ENCODE data around the gene EPHA10. TPM values are rescaled to one million over a fixed set of nuclear protein-coding genes. Genes with fewer than 3 reads are reported as not detected.

The EPHA10 gene
- total RNA-seq, 4 donors from 2014 or later: not detected

DNA sequence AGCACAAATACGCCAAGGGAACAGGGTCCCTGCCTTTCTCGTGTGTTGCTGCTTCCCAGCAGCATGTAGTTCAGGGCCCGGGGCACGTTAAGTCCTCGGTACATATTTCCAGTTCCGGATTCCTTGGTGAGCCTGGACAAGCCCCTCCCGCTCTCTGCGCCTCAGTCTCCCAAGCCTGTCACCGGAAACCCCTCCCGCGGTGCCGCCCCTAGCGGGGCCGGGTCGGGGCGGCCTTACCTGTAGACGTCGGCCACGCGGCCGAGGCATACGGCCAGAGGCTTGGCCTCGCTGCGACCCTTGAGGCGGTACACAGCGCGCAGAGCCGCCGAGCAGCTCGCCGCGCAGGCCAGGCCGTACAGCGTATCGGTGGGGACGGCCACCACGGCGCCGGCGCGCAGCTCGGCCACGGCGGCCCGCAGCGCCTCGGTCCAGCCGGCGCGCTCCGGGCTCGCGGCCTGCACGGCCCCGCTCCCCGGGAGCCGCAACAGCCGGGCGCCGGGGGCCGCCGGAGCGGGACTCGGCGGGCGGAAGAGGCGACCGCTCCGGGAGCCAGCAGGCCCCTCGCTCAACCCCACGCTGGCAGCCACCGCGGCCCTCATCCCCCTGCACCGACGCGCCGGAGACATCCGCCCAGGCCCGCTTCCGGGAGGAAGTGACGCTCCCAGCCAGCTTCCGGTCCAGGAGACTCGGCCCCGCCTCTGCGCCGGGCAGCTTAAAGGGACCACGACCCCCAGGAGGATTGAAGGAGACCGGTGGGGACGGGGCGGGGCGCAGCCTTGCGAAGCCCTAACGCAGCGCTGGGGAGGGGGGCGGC is 42.8 kb upstream of the EPHA10 start, which contains the start of the genes C1orf122 and YRDC:
TSS of gene C1orf122 (plus strand) at position 236 of the 814 bp plus-strand sequence. CDS start 615 bp downstream, outside the sequence.
TSS of gene YRDC (minus strand) at position 654 of the 814 bp plus-strand sequence. CDS start at position 626, 28 bp downstream.
- TF ChIP-seq CTCF (IDR thresholded peaks at IDR 0.05; ENCODE audit: low read depth): no peak

DNA sequence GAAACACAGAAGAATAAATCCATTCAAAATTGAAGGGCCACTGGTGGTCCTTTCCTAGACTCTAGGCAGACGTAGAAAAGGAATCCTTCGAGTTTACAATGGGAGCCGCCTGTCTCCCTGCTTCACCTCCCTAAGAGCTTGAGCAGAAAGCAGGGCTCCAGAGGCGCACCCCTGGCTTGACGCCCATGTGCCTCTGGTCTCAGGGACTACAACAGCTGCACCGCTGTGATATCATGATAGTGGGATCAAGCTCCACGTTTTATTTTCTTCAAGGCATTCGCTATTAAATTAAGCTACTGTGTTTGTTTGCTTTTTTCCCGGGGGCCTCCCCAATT is 42.3 kb upstream of the EPHA10 start:
- TF ChIP-seq CTCF (IDR thresholded peaks at IDR 0.05; ENCODE audit: low read depth): no peak

DNA sequence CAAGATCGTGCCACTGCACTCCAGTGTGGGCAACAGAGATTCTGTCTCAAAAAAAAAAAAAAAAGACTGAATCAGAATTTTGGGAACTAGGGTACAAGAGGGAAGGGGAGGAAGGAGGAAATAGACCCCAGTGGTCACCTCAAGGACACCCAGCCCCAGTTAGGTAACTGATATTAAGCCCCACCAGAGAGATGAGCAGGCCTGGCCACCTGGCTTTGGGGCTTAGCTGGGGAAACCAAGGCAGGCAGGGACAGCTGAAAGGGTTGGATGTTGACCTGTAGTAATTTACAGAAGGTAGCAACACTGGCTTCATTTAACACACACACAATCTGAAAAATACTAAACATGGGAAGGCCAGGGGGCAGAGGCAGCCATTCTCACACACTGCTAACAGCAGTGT is 37.5 kb upstream of the EPHA10 start:
- no peak for TF ChIP-seq CTCF (IDR thresholded peaks at IDR 0.05; ENCODE audit: low read depth)

- no peak for TF ChIP-seq CTCF (IDR thresholded peaks at IDR 0.05; ENCODE audit: low read depth)
Observed at GRCh38 chr1:37797750-37798345, 32.9 kb upstream of the EPHA10 start.

DNA sequence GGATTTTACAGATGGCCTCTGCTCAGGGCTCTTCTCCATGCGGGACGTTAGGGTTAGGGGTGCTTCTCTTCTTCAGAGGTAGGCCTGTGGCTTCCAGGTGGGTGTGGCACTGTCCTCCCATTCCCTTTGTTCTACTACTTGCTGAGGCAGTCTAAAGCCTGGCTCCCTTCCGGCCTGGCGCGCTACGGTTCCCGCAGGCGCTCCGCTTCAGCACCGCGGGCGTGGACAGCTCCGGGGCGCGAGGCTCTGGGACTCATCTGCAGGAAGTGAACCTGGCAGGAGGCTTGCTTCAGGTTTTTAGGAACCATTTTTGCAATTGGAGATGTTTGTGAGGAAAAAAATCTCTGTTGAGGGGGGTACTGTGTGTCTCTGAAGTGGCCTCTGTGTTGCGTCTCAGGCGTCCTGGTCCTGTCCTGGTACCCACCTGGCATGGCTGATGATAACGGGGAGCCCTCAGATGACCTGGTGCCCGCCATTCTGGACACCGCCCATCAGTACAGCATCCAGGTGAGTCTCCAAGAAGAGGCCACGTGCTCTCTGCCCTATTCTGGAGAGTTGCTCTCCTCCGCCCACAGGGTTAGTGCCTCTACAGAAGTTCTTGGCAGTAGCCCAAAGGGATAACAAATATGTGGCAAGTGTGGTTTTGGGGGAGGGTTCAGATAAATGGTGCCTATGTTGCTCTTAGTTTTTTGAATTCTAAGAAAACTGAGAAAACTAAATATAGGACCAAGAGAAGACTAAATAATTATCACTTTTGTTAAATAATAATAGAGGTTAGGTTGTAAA is 30.6 kb upstream of the EPHA10 start:
- TF ChIP-seq CTCF (IDR thresholded peaks at IDR 0.05; ENCODE audit: low read depth): no peak

DNA sequence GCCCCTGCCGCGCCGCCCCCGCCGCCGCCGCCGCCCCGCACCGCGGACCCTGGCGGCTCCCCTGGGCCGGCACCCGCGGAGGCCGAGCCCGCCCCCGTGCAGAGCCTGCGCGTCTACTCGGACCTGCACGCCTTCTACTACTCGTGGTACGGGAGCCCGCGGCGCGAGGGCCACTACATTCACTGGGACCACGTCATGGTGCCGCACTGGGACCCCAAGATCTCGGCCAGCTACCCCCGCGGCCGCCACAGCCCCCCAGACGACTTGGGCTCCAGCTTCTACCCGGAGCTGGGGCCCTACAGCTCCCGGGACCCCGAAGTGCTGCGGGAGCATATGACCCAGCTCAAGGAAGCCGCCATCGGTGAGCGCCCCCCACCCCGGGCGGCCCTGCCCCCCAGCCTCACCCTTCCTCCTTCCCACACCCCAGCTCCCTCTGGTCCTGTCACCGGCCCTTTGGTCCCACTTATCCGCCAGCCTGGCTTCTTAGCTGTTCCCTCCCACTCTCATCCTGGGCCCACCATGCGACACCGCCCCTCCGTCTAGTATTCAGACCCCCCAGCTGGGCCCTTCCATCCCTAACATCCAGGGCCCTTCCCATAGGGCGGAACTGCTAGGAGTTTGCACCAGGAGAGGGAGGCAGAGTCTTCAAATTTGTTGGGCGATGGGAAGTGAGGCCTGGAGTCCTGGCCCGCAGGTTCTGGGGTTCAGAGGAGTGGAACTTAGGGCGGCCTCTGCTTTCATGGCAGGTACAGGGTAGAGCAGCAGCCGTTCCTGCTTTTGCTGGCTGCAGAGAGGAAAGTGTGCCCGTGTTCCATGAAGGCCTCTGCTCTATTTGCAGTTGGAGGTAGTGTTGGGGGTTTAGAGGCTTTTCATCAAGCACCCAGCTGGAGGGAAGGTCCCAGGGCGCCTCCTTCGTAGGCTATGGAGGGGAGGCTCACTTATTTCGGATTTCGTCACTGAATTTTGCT is 29.7 kb upstream of the EPHA10 start:
- no peak for TF ChIP-seq CTCF (IDR thresholded peaks at IDR 0.05; ENCODE audit: low read depth)

Data from subcutaneous adipose tissue (tissue), 4 donors.